Activated CD8-positive, alpha-beta T cell treated with anti-CD3 and anti-CD28 coated beads for 36 hours (primary cell): ENCODE results near the gene LHFPL3. TPM values are rescaled to one million over a fixed set of nuclear protein-coding genes. Genes with fewer than 3 reads are reported as not detected.

Experiments used
- ATAC-seq: fragments of 200-7000 bp; cut with Tn5 transposase; one replicate; pipeline ENCODE4 v1.10.0; 2021; ENCODE audit warnings: mild to moderate bottlenecking, moderate library complexity
- CTCF ChIA-PET: fragments of 350-600 bp; sonication (Branson Sonifier 250); formaldehyde crosslinking; loops from one replicate; lab custom pipeline; 2021; ENCODE audit warnings: antibody characterized with exemption; lab: Charles Lee
- POLR2A ChIA-PET: fragments of 350-600 bp; sonication (Branson Sonifier 250); formaldehyde crosslinking; loops from one replicate; lab custom pipeline; 2021; ENCODE audit warnings: antibody characterized with exemption; lab: Charles Lee
- DNase-seq: peaks from one replicate; pipeline ENCODE4 v3.0.0-alpha.2; 2020
- H3K27ac Mint-ChIP-seq: one replicate; pipeline ENCODE4 v1.8.0; 2021; ENCODE audit warnings: mild to moderate bottlenecking, mixed read lengths
- H3K27me3 Mint-ChIP-seq: one replicate; pipeline ENCODE4 v1.8.0; 2021; ENCODE audit warnings: mixed read lengths
- H3K36me3 Mint-ChIP-seq: one replicate; pipeline ENCODE4 v1.8.0; 2021; ENCODE audit warnings: low read depth, mixed read lengths
- H3K4me1 Mint-ChIP-seq: one replicate; pipeline ENCODE4 v1.8.0; 2021; ENCODE audit warnings: low read depth, mixed read lengths
- H3K4me3 Mint-ChIP-seq: one replicate; pipeline ENCODE4 v1.8.0; 2021; ENCODE audit warnings: mild to moderate bottlenecking, moderate library complexity, mixed read lengths
- H3K9me3 Mint-ChIP-seq: one replicate; pipeline ENCODE4 v1.8.0; 2021; ENCODE audit warnings: mixed read lengths
- intact Hi-C: fragments of 100-400 bp; cut with micrococcal nuclease; formaldehyde crosslinking; loops from one replicate; pipeline ENCODE4 v1.10.0; 2022
- total RNA-seq, 2 experiments: library from RNA; stranded (reverse); gene quantifications; one replicate each; pipeline ENCODE4 v1.2.3, GENCODE V29; 2021
- TF ChIP-seq, protein P1 (sequence below): fragments of 200-600 bp; IDR thresholded peaks from one replicate; pipeline ENCODE4 v1.8.0; 2022; ENCODE audit warnings: antibody characterized with exemption, mild to moderate bottlenecking

Gene LHFPL3
- total RNA-seq, 2 experiments from 2014 or later = not detected

DNA sequence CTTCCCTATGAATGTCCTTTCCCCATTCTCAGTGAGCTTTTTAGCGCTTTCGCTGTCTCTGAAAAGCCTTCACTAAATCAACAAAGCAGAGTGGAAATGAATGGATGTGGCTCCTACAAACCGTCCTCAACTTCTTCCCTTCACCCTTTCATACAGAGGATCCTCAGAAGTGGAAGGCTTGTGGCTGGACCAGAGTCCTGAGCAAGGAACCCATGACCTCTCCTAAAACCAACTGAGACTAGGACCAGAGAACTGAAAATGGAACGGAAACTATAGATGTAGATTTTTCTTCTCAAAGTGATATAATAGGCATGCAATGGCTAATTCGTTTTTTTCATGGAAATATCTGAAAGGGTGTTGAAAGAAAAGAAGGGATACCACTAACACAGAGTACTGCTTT, 122.5 kb downstream of the LHFPL3 start:
- H3K4me3 Mint-ChIP-seq = no peak overlapping the region
- H3K36me3 Mint-ChIP-seq = no peaks in the 10 kb centered on the region
- TF ChIP-seq, protein P1, sequence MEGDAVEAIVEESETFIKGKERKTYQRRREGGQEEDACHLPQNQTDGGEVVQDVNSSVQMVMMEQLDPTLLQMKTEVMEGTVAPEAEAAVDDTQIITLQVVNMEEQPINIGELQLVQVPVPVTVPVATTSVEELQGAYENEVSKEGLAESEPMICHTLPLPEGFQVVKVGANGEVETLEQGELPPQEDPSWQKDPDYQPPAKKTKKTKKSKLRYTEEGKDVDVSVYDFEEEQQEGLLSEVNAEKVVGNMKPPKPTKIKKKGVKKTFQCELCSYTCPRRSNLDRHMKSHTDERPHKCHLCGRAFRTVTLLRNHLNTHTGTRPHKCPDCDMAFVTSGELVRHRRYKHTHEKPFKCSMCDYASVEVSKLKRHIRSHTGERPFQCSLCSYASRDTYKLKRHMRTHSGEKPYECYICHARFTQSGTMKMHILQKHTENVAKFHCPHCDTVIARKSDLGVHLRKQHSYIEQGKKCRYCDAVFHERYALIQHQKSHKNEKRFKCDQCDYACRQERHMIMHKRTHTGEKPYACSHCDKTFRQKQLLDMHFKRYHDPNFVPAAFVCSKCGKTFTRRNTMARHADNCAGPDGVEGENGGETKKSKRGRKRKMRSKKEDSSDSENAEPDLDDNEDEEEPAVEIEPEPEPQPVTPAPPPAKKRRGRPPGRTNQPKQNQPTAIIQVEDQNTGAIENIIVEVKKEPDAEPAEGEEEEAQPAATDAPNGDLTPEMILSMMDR = no peak
- H3K27me3 Mint-ChIP-seq = no peaks in the 10 kb centered on the region
- no peak for ATAC-seq
- ChIA-PET CTCF (no interaction called here), POLR2A (no interaction called here)
- intact Hi-C loops = no loop called here
- DNase-seq = no peak
- H3K27ac Mint-ChIP-seq = no peak overlapping the region
- no peaks in the 10 kb centered on the region for H3K4me1 Mint-ChIP-seq
- no peaks in the 10 kb centered on the region for H3K9me3 Mint-ChIP-seq

DNA sequence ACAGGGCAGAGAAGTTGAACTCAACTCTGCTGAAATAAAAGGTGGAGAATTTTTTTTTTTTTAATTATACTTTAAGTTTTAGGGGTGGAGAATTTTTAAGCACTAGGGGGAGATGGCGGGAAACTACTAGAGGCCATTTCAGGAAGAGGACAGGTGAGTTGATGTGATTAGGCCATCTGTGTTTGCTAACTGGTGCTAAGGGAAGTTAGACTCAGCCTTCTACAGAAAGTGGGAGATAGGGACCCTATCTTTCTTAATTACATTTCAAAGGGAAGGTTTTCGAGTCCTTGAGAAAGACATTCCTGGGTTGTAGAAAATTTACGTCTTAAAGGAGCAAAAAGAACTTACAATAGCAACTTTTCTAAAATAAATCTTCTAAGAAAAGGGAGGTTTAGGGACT, 124.8 kb downstream of the LHFPL3 start:
- TF ChIP-seq, protein P1 = no peak
- Mint-ChIP-seq H3K36me3 (no peaks in the 10 kb centered on the region), H3K27me3 (no peaks in the 10 kb centered on the region), H3K4me3 (no peak overlapping the region), H3K27ac (no peak overlapping the region), H3K9me3 (no peaks in the 10 kb centered on the region), H3K4me1 (no peaks in the 10 kb centered on the region)
- ATAC-seq (no peak), DNase-seq (no peak)
- intact Hi-C loops = no loop called here
- ChIA-PET POLR2A (no interaction called here), CTCF (no interaction called here)

DNA sequence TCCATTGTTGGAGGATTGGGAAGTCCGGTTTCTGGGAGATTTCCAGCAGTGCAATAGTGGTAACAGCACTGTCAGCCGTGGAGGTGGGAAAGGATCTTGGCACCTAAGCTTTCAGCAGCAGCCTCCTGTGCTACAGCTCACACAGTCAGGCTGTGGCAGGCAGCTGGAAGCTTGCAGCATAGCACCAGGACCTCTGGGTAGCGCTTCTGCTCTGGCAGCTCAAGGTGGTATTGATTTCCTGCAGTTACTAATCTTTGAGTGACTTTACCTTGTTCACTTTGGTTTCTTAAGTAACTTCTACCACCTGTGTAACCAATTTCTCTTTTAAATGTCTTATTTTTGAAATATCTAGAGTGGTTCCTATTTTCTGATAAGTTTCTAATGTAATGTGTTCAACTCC, 130.5 kb downstream of the LHFPL3 start:
- Mint-ChIP-seq H3K4me3 (no peak overlapping the region), H3K9me3 (peaks cover 9% of the 10 kb centered on the region), H3K27me3 (peaks cover 1% of the 10 kb centered on the region), H3K27ac (no peak overlapping the region), H3K36me3 (no peaks in the 10 kb centered on the region), H3K4me1 (no peaks in the 10 kb centered on the region)
- ATAC-seq (no peak), DNase-seq (no peak)
- ChIA-PET POLR2A (no interaction called here), CTCF (interaction anchor here (0.9 kb wide), 1 partner anchor 227 kb away, joined by 3 read pairs; no protein-coding TSS in a partner anchor)
- TF ChIP-seq, protein P1 = no peak
- intact Hi-C loops = no loop called here

DNA sequence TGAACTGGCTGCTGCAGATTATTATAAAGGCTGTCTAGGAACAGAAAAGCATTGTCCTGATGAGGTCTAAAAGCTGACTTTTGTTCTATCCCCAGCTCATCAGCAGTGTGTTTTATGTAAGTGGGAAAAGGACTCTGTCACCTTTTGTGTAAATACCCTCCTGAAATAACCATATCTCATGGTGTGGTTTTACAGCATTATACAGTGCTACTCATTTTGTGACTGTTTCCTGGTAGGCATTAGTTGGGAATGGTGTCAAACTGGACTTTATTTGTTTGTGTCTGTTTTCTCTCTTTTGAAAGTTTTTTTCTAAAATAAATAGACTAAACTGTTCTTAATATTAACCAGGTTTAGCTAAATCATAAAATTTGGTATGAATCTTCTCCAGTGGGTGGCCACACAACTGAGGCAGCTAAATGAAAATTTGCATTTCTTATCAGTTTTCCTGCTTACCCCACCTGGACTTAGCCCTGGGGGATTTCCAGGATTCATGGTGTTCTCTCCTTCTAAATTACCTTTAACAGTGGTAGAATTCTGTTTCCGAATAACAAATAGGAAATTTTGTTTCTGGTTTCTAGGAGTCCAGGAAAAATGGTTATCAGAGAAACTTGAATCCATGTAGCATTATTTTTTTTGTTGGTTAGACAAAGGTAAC, 140.9 kb downstream of the LHFPL3 start:
- POLR2A ChIA-PET = no interaction called here
- DNase-seq (no peak), ATAC-seq (no peak)
- Mint-ChIP-seq H3K4me1 (no peaks in the 10 kb centered on the region), H3K36me3 (no peaks in the 10 kb centered on the region), H3K27me3 (peaks cover 2% of the 10 kb centered on the region), H3K27ac (no peak overlapping the region), H3K9me3 (peaks cover 4% of the 10 kb centered on the region), H3K4me3 (no peak overlapping the region)
- intact Hi-C loops = no loop called here
- CTCF ChIA-PET = no interaction called here
- TF ChIP-seq, protein P1 = no peak

DNA sequence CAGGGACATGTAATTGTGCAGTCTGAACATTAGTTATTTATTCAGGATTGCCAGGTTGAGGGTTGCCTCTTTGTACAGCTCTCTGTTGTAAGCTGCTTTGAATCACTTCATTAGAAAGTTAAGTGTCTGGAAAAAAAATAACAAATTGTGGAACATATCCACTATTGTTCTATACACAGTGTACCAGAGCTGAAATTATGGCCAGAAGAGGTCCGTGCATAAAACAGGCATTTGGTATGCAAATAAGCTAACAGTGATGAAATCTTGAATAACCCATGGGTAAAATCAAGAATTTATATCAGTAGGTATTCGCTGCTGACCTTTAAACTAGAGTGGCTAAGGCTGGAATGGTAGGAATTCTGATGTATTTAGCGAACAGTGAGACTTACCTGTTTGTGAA, 152.1 kb downstream of the LHFPL3 start:
- no peak for DNase-seq
- no peak overlapping the region for H3K4me3 Mint-ChIP-seq
- H3K36me3 Mint-ChIP-seq = no peaks in the 10 kb centered on the region
- no peak overlapping the region for H3K27ac Mint-ChIP-seq
- no peaks in the 10 kb centered on the region for H3K9me3 Mint-ChIP-seq
- H3K4me1 Mint-ChIP-seq = no peaks in the 10 kb centered on the region
- TF ChIP-seq, protein P1 = no peak
- intact Hi-C loops = no loop called here
- no peaks in the 10 kb centered on the region for H3K27me3 Mint-ChIP-seq
- ChIA-PET CTCF (no interaction called here), POLR2A (no interaction called here)
- no peak for ATAC-seq
